Activated CD8-positive, alpha-beta memory T cell treated with anti-CD3 and anti-CD28 coated beads, Interleukin-2, amount 50 U/mL, for 4 hours (primary cell): ENCODE results near the gene TKTL2.

Experiments
- DNase-seq: peaks from one replicate; pipeline ENCODE4 v3.0.0-alpha.2; 2020

The TKTL2 gene, protein sequence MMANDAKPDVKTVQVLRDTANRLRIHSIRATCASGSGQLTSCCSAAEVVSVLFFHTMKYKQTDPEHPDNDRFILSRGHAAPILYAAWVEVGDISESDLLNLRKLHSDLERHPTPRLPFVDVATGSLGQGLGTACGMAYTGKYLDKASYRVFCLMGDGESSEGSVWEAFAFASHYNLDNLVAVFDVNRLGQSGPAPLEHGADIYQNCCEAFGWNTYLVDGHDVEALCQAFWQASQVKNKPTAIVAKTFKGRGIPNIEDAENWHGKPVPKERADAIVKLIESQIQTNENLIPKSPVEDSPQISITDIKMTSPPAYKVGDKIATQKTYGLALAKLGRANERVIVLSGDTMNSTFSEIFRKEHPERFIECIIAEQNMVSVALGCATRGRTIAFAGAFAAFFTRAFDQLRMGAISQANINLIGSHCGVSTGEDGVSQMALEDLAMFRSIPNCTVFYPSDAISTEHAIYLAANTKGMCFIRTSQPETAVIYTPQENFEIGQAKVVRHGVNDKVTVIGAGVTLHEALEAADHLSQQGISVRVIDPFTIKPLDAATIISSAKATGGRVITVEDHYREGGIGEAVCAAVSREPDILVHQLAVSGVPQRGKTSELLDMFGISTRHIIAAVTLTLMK

DNA sequence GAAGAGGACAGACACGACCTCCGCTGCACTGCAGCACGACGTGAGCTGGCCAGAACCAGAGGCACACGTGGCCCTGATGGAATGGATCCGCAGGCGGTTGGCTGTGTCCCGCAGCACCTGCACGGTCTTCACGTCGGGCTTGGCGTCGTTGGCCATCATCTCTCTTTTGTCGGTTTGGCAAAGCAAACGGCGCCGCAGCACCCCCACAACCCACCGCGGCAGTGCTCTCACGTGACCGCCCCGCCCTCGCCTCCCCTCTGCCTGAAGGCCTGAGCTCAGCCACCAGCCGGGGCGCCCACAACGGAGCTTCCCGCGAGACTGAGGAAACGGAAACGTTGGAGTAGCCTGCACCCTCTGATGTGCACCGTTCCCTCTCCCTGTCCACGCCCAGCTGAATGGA, at the start of gene TKTL2:
TSS of gene TKTL2 (minus strand) at position 179 of the 400 bp plus-strand sequence. CDS start at position 159, 20 bp downstream.
- DNase-seq = no peak

DNA sequence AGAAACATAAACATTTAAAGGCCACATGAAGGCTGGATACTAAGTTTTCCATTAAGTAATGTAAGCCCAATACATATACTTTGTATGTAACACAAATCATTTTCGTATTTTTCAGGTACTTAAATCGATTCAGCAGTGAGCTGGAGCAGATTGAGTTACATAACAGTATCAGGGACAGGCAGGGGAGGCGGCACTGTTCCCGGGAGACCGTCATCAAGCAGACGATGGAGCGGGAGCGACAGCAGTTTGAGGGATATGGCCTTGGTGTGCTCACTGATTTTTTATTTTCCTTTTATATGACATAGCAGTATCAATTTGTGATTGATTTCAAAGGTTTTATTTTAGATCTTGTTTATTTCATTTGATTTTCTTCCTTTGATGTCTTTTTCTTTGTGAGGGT, 41.6 kb upstream of the TKTL2 start:
- no peak for DNase-seq

DNA sequence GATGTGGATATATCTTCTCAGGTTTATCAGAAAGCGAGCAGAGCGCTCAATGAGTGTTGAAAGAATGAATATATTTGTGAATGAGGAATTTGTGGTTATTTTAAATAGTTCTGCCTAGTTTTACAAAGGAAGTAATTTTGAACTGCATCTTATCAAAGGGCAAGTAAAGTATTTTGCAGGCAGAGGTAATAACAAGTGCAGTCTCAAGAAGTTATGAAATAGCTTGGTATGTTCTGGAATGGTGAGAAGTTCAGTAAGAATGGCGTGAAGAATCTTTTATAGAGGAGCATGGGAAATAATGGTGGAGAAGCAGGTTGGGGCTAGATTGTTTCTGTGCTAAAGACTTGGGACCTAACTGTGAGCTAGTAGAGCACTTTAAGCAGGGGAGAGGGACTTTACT, 31.8 kb upstream of the TKTL2 start:
- no peak for DNase-seq

DNA sequence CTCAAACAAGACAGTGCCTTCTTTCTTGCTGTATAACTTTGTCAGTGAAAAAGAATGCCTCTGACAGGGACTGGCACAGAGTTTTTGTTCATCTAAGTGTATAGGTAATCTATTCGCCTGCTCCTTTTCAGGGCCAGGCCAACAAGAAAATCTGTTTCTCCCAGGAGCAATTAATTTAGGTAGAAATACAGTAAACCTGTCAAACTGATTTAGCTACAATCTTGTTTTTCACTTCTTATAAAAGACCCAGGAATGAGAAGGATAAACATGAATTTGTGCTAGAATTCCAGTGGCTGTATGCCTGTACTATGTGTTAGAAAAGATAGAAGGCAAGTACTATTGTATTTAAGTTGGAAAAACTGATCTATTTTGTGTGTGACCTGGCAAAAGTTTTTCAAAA, 27.0 kb upstream of the TKTL2 start:
- DNase-seq = no peak

DNA sequence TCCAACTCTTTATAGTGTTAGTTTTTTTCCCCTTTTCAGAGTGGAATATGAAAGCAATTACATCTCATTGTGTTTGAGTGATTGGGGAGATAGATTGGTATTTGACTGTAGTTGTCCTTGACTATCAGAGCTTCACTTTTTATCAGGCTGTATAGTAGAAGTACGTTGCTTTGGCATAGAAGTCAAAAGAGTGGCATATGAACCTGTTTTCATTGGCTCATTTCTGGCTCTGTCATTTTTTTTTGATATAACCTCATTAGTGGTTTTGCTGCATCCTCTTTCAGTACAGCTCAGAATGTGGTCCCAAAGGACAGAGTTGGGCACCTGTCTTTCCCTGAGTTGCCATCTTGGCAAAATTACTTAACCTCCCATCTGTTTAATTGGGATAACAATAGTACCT, 22.3 kb upstream of the TKTL2 start:
- no peak for DNase-seq

DNA sequence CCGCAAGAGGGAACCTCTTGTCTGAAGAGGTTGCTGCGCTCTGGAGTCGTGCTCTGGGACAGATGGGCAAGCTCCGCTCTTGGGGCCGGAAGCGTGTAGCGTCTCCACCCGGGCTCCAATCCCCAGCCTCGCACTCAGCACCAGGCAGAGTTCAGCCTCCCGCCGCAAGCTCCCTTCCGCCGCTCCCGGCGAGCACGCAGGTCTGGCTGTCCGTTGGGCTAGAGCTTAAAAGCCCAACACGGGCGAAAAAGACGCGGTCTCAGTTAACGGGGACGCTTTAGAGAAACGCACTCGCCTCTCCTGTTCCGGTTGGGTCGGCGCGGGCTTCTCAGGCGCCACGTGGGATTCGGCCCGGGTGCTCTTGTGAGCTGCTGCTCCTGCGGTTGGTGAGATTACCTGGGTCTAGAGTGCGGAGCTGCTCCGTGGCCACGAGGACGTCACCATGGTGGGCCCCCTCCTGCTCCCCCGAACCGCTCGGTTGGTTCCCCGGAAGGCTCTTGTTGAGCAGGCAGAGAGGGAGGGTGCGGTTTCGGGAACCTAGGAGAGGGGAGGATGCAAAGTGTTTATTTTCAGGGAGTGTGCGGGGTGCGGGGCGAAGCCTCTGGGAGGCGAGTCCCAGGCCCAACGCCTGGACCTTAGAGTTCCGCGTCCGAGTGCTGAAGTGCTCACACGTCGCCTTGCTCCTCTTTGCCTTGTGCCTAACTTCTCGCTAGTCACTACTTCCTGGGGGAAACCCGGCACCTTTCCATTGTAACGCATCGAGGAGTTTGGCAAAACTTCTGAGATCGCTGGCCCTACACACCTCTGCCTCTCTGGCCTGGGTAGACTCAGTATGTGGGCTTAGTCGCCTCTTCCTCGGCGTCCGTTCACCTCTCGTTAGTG, 21.0 kb upstream of the TKTL2 start, which contains the start of gene TMA16:
TSS of gene TMA16 (plus strand) at position 331 of the 882 bp plus-strand sequence. CDS start at position 443, 112 bp downstream.
- peak; percentile 75 for DNase-seq

DNA sequence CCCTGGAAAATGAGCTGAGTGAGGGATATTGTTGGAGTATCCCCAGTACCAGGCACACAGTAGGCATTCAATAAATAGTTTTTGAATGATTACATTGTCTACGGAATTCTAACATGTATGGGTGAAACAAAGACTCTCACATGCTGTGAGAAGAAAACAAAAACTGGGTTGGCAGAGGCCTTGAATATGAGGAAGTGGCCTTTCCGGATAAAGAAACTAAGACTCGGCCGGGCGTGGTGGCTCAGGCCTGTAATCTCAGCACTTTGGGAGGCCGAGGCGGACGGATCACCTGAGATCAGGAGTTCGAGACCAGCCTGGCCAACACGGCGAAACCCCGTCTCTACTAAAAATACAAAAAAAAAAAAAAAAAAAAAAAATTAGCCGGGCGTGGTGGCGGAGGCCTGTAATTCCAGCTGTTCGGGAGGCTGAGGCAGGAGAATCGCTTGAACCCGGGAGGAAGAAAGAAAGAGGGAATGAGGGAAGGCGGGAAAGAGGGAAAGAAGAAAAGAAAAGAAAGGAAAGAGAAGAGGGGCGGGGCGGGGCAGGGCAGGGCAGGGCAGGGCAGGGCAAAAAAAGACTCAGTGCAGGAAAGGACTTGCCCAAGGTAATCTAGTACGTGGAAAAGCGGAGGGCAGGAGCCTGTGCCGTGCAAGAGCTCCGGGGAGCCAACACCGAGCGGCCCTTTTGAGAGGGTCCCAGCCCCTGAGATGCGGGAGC, 20.2 kb upstream of the TKTL2 start:
- DNase-seq = no peak

DNA sequence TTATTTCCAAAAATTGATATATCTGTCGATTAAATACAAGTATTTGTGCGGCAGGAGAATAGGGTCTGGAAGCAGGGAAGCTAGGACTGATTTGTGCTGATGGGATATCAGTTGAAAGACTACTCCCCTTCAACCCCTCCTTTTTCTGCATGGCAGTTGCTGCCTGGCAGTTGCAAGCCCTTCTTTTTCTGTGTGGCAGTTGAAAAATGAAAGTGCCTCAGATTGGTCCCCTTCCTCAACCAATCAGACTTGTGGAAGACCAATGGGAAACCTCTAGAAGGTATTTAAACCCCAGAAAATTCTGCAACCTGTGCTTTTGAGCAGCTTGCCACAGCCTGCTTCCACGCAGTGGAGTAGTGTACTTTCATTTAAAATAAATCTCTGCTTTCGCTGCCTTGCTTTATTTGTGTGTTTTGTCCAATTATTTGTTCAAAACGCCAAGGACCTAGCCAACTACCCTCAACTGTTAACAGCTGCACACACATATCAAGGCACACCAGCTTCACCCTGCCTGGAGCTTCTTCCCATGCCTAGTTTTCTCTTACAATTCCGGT, 19.5 kb upstream of the TKTL2 start:
- DNase-seq = no peak

DNA sequence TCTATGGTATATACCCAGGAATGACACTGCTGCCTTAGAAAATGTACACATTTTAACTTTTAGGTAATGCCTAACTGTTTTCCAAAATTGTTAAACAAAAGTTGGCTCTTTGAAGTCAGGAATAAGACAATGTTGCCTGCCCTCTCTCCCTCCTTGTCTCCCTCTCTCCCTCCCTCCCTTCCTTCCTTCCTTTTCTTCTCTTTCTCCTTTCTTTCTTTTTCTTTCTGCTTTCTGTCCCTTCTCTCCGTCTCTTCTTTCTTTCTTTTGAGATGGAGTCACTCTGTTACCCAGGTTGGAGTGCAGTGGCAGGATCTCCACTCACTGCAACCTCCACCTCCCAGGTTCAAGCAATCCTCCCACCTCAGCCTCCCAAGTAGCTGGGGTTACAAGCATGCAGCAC, 16.4 kb upstream of the TKTL2 start:
- DNase-seq = no peak

DNA sequence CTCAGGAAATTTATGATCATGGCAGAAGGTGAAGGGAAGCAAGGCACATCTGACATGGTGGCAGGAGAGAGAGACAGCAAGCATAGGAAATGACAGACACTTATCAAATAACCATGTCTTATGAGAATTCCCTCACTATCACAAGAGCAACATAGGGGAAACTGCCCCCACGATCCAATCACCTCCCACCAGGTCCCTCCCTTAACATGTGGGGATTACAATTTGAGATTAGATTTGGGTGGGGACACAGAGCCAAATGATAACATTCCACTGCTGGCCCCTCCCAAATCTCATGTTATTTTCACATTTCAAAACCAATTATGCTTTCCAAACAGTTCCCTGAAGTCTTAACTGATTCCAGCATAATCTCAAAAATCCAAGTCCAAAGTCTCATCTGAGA, 12.8 kb upstream of the TKTL2 start:
- no peak for DNase-seq

DNA sequence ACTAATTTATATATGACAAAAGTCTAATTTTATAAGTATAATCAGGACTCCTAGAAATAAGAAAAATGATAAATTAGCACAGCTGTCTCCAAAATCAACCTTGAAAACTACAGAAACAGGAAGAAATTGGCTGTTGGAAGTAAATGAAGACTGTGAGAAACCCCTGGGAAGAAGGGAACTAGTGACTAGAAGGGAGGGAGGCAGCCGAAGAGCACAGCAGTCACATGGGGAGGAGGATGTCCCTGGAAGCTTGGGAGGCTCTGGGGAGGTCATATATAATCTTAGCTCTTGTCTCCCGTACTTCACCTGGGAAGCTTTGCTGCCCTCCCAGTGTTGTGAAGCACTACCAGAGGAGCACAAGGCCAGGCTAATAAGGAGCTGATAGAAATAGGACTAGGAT, 12.0 kb upstream of the TKTL2 start:
- DNase-seq = no peak

DNA sequence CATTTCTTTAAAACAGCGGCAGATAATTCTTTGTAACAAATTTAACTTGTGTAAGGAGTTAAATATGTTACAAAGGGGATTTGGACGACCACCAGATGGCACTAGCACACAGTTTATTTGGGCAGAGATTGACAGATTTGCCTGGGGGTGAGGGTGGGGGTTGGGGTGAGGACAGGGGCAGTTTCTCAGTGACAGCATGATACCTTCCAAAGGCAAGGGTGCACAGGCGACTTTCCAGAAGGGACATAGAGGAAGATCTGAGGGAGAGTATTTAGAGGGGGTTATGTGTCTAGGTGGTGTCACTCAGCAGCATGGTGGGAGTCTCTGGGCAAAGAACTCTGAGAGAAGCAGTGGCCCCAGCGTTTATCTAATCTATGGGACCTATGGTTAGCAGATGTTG, 11.4 kb upstream of the TKTL2 start:
- DNase-seq = peak; percentile 62

DNA sequence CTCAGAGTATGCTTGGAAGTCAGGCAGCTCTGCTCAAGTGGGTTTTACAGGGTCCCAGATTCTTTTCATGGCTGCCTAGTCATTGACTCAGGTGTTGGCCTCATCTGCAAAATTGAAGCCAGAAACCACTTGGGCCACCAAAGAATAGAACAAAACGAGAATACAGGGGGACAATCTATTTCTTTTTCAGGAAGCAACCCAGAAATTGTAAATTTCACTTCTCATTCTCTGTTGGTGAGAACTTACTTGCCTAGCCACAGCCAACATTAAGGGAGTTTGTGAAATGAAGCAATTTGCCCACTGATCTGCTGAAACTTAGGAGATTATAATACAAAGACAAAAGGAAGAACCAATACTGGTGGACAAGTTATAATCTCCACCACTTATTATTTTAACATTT, 8.6 kb upstream of the TKTL2 start:
- no peak for DNase-seq

DNA sequence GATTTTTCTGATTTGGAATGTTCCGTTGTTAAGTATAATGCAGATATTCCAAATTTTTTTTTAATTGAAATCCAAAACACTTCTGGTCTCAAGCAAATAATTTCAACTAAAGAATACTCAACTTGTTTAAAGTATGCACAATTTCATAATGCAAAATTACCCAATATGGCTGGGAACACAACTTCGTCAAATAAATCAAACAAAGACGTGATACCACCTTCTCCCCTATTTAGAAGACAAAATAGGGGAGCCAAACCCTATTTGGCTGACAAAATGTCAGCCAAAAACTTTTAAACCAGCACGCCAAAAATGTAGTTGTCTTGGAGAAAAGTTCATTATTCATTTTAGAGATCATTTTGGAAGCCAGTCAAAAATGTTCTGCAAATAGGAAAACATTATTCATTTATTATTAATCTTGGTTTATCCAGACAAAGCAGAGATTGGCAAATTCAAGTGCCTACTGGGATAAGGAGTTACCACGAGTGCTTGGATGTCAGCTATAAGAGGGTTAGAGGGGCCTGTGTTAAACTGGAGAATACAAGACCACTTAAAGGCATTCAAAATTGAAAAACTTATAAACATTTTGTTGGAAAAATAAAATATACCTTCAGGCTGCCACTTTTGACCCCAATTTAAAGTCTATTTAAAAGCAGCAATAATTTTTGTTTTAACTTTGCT, 3.3 kb upstream of the TKTL2 start:
- no peak for DNase-seq

DNA sequence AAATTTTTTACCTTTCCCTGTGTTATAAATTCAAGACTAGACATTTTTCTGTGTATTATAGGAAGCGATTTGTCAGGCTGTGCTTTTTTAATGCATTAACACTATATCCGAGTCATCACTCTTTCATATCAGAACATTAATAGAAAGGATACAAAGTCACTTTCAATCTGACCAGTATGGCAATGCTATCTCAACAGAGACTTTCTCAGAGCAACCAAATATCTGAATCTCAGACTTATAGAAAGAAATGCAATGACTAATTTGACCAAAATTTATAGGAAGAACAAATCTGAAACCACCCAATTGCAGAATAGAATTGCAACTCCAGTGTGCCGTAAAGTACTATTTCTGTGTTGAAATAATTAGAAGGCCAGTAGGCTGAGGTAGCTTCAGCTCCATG, 473 bp upstream of the TKTL2 start:
- no peak for DNase-seq

DNA sequence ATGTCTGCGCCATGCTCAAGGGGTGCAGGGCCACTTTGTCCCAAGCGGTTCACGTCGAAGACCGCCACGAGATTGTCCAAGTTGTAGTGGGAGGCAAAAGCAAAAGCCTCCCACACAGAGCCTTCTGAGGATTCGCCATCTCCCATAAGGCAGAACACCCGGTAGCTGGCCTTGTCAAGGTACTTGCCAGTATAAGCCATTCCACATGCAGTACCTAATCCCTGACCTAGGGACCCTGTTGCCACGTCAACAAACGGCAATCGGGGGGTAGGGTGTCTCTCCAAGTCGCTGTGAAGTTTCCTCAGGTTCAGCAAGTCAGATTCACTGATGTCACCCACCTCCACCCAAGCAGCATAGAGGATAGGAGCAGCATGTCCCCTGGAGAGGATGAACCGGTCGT, 424 bp downstream of the TKTL2 start:
- no peak for DNase-seq

DNA sequence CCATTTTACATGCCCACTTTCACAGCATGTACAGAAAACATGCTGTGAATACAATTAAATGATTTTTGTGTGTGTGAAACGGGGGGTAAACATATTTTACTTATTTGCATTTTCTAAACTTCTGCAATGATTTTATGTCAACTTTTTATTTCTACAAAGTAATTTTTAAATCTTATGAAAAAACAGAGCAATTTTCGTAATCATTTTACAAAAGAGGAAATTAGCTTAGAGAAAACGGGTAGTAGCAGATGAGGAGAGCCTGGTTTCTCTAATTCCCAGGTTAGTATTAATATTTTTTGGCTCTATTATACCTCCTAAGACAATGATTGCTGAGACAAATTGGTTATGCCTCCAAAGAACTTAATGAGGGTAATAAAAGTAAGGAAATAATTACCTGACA, 3.2 kb downstream of the TKTL2 start:
- DNase-seq = no peak

DNA sequence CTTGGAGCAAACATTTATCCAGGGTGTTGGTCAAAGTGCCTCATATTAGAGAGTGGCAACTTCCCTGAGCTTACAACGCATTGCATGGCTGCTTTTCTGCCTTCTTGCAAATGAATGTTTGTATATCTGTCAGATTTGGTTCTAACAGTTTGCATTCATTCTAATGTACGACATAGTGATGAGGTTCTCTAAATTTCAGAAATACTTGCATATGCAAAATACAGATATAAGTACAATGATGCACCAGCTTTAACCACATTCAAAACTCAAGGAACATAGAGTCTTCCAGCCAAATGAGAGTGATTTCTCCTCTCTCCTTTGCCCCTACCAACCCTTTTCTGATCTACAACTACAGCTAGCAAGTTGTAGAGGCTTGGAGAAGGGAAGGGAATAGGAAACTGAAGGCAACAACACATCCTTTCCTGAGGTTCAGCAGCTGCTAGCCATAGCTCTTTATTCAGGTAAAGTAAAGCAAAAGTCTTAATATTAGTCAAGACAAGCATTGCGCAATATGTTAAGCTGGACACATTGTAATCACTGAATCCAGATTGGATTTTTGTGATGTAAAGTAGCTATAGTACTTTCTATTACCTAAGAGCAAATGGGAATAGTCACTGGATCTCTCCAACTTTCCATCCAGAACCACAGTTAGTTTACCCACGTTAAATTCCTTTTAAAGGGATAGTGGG, 6.3 kb downstream of the TKTL2 start:
- DNase-seq = no peak

DNA sequence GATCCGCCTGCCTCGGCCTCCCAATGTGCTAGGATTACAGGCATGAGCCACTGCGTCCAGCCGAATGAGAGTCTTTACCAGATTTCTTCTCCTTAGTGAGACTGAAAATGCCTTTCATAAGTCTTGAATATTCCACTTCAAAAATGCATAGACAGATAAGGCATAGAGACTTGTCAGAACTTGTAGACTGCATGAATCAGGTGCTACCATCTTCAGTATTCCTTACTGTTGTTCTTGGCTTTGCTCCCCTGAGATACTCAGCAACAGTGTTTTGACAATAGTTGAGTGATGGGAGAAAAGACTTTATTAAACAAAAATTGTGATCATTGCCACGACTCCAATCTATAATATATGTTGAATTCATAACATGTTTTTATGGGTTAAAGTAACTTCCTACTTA, 11.0 kb downstream of the TKTL2 start:
- DNase-seq = no peak

DNA sequence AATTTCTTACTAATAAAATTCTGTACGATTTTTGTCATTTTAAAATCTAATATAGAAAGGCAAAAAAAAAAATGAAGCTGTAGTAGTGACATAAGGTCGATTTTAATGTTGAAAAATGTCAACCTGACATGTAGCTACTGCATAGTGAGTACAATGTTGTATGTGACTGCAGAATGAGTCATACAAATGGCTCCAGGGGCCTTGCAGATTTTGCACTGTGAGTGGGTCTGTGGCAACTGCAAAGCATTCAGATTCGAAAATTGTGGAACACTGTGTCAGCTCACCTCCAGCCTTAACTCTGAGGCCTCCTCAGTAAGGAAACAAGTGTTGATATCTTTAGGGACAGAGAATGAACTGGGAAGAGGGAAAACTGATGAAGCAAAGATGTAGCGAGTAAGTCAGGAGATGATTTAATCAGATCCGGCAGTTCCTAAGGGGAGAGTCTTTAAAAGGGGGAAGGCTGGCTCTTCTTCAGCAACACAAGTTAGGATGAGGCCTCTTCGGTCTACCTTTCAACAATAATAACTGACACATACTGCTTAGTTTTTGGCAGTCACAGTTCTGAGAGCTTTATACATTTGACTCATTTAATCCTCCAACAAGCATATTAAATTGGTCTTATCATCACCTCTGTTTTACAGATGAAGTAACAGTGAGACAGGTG, 24.9 kb downstream of the TKTL2 start:
- no peak for DNase-seq

DNA sequence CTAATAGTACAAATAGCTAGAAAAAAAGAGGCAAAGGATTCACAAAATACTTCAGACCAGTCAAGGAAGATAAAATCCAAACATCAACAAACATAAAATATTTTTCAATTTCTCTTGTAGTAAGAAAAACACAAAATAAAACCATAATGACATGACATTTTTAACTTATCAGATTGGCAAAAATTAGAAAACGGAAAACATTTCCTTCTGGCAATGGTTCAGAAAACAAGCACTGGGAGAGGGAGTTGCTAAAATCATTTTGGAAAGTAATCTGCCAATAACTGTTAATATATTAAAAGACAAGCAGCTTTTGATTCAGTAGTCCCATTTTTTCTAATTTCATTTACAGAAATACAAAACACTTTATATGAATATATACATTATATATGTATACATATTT, 26.1 kb downstream of the TKTL2 start:
- DNase-seq = no peak
